GM18520 (cell line): ENCODE measurements around the gene PCDH8.
"Not testable (repeated sequence)": the region's sequence is repeated elsewhere in the genome, so short reads cannot be mapped to it uniquely, and the experiment has no call there.

Source experiments
- ATAC-seq: cut with Tn5 transposase; IDR thresholded peaks from one replicate; pipeline ENCODE4 v1.9.1; 2021; ENCODE audit not compliant: unreplicated experiment

Gene PCDH8

DNA sequence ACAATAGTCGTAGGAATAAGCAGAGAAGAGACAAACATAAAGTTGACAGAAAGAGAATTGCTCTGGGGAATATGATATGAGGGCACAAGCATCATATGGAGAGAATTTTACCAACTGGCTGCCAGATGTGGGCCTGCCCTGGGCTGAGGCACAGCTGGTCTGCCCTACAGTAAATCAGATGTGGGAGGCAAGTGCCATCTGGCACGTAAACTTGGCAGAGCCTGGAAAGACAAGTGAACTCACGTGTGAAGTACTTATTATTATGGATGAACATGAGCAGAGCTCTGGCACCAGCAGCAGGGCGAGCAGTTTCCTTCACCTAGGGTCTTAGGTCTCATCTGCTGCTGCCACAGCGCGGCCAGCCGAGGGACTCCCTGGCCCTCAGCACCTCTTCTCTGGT lies 20.6 kb downstream of the PCDH8 start:
- no peak for ATAC-seq

DNA sequence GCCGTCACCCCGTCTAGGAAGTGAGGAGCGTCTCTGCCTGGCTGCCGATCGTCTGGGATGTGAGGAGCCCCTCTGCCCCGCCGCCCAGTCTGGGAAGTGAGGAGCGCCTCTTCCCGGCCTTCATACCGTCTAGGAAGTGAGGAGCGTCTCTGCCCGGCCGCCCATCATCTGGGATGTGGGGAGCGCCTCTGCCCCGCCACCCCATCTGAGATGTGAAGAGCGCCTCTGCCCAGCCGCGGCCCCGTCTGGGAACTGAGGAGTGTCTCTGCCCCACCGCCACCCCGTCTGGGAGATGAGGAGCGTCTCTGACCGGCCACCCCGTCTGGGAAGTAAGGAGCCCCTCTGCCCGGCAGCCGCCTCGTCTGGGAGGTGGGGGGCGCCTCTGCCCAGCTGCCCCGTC lies 30.6 kb downstream of the PCDH8 start:
- not testable (repeated sequence) for ATAC-seq

DNA sequence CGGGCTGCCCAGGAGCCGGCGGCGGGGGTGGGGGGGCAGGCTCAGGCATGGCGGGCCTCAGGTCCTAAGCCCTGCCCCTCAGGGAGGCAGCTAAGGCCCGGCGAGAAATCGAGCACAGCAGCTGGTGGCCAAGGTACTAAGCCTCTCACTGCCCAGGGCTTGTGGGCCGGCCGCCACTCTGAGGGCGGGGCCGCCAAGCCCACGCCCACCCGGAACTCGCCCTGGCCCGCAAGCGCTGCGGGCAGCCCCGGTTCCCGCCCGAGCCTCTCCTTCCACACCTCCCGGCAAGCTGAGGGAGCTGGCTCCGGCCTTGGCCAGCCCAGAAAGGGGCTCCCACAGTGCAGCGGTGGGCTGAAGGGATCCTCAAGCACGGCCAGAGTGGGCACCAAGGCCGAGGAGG lies 33.1 kb downstream of the PCDH8 start:
- ATAC-seq: no peak

DNA sequence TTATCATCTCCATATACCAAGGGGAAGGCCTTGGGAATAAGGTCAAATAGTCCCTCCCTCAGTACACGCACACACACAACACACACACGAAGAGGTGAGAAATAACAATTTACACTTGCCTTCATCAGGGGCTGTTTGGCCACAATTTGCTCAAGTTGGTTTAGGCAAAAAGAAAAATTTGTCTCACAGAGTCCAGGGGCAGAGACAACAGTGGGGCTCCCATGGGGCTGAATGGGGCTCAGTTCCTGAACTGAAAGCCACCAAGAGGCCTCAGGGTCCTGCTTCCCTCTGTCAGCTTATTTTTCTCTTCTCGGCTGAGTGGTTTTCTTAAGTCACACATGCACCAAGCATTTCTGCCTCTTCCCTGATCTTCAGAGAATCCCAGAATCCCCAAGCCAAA lies 35.5 kb downstream of the PCDH8 start:
- ATAC-seq: no peak

DNA sequence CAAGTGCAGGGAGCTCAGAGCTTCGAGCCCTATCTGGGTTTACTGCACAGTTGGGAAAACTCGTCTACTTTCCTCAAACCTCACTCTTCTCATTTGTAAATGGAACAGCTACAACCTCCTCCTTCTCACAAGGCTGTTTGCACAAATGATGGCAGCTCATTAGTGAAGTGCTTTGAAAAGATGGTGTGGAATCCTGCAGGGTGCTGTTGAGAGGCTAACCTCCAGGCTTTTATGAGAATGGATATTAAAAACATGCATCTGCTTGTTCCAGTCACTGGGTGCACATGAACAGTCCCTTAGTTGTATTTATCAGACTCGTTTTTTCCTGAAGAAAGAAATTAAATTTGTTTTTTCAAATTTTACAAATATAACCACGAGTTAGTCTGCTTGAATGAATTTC lies 36.6 kb downstream of the PCDH8 start:
- ATAC-seq: no peak

DNA sequence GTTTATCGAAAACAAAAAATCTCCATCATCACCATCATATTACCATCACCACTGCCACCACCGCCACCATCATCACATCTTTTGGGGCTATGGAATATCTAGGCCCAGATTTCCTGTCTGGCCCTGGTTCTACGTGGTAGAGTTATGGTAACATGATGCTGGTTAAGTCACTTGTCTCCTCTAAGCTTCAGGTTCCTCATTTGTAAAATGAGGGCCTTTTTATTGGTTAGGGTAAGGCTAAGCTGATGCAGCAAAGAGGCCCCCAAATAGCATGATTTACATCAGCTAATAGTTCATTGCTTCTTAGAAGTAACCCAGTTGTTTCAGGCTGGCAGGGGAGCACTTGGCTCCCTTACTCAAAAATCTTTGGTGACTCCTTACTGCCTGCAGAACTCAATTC lies 37.9 kb downstream of the PCDH8 start:
- no peak for ATAC-seq

DNA sequence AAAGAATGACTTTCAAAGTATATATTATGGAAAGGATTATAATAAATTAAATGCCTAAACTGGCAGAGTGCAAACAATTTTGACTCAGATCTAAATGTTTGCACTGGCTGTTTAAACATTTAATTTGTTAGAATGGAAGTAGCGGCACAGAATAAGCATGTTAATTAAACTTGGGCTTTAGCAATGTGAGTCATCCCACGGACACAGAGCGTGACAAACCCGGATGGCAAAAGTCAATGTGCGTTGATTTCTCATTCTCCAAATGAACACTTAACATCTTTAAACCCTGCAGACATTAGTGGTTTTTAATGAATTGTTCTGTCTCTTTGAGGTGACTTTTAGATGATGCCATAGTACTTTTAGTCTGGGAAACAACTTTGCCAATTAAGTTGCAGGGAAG lies 38.4 kb downstream of the PCDH8 start:
- no peak for ATAC-seq

DNA sequence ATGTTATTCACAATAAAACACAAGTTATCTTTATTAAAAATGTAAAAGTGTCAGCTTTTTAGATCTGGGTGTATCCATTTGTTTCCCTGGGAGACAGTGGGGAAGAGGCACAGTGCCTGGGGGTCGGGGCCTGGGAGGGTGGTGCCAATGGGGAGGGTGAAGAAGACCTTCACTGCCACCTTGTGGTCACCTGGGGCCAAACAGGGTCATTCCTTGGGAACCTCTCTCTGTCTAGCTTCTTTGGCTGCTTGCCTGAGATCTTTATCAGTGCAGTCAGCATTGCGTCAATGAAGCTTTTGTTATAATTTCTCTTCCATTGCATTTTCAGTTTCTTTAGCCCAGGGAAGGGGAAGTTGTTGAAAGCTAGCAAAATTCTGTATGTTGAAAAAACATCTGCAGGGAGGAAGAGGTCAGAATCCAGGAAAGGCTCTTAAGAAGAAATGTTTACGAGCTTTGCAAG lies 39.1 kb downstream of the PCDH8 start:
- peak; percentile 55 for ATAC-seq

DNA sequence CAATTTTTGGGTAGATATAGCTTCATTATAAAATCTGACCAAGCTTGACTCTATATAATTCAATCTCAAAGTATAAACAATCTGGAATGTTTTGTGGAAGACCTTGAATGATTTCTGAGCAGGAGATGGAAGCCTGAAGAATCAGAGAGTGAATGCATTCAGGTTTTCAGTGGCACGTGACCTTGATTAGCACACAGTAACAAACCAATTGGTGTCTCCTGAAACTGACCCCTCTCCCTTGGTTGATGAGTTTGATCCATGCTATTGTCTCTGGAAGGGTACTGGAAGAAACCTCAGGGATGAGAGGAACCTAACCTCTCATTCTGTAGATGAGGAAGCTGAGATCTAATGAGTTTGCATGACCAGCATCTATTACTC lies 39.6 kb downstream of the PCDH8 start:
- ATAC-seq: no peak

DNA sequence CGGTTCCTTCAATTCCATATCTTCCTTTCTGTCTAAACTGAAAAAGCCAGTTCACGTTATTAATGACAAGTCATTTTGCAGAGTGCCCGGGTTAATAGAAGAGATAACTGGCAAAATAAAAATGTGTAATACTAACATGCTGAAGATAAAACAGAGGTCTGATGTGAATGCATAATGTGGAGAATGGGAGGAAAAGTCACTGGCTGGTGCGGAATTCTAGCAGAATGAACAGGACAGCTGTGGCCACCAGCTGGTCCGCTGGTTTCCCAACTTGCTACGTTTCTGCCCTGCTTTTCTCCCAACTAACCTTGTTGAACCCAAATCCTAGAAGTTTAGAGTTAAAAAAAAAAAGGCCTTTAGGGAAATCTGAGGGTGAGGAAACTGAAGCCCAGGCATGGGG lies 42.4 kb downstream of the PCDH8 start:
- ATAC-seq: no peak

DNA sequence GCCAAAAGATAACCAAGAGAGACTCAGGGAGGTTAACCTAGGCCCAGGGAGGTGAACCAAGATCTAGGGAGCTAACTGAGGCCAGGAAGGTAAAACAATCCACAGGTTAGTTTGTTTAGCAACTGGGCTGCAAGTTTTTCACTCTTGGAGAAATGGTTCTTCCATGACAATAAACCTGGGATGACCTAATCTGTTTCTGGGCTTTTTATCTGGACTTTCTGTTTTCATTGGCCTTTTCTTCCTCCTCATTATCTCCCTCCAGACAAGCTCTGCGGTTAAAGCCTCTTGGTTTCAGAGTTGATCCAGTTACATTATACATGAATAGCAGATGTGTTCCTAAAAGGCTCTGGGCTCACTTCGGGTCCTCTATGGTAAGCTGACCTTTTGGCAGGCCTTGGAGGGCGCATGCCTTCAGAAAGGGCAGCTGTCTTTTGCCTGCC lies 44.2 kb downstream of the PCDH8 start:
- ATAC-seq: no peak

DNA sequence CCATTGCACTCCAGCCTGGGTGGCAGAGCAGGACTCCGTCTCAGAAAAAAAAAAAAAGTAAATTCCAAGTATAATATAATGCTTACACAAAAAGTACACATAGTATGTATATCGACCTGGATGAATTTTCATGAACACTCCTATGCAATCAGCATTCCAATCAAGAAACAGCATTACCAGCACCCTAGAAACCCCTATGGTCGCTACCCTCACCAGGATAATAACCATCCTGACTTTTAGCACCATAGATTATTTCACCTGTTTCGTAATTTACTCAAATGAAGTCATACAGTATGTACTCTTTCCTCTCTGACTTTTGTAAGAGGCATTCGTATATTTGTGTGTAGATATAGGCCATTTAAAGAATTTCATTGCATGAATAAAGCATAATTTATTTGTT lies 47.6 kb downstream of the PCDH8 start:
- no peak for ATAC-seq

DNA sequence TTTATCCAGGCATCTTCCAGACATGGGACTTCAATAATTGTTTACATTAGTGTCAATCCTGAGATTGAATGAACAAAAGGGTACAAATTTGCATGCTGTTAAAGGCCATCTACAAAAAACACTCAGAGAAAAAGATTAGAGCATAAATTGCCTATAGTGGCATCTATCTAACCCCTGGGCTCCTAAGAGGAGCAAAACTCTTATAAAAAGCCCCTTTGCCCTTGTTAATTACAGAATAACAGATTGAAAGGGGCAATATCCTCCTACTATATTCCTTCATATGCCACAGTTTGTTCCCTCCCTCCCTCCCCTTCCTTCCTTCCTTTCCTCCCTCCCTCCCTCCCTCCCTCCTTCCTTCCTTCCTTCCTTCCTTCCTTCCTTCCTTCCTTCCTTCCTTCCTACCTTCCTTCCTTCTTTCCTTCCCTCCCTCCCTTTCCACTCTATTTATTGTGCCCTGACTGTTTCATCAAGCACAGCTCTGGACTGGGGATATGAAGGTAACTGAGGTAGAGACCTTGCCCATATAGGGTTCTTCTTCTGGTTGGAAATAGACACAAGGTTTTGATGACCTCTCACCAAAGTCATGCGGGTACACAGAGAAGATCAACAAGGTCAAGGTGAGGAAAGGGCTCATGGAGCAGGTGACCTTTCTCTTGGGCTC lies 49.5 kb downstream of the PCDH8 start:
- ATAC-seq: no peak

DNA sequence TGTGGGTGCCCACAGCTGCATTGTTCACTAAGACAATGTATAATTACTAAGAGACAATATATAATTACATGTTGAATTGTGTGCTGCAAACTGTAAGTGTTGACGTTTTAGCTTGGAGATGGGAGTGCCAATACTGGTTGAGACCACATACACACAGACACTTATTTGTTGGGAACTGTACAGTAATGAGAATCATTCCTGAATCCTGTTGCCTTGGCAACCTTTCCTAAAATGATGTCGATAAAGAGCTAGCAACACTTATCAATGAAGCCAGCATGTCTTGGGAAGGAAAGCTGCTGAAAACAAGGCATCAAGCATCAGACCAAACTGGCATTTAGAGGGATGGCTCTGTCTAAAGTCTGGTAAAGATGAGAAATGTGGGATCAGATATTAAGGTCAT lies 51.3 kb downstream of the PCDH8 start:
- ATAC-seq: no peak

DNA sequence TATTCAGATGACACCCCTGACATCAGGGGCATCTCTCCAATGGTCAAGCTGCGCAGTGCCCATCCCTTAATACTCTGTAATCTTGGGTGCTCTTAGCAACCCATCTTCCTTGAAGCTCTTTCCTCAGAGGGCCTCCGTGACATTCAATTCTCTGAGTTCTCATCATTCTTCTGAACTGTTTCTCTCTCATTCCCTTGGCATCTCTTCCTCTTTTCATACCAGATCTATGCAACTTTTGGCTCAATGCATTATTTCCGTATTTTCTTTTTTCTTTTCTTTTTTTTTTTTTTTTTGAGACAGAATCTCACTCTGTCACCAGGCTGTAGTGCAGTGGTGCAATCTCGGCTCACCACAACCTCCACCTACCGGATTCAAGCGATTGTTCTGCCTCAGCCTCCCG lies 53.9 kb downstream of the PCDH8 start:
- no peak for ATAC-seq

DNA sequence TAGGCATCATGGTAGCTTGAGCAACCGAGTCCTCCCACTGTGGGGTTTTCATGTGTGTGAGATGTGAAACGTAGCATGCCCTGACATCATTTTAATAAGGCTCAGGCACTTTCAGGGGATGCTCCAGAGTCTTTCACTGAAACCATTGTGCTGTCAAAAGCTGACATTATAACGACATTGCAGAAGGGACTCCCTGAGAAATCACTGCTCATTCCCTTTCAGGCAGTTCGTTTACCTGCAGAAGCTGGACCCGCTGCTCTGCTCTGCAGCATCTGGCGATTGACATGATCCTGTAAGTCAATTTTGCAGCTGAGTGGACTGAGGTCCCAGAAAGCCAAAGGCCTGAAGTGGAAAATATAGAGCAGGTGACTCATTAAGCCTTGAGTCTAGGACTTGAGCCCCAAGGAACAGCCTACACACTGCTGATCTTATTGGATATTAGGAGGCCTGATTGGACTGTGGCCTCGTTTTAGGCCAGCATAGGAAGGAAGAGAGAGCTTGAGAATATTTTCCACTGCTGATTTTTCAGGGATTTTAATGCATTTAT lies 54.9 kb downstream of the PCDH8 start:
- no peak for ATAC-seq
